Glutamatergic neuron (in vitro differentiated cells): ENCODE data around the gene FPGS. TPM values are rescaled to one million over a fixed set of nuclear protein-coding genes. Genes with fewer than 3 reads are reported as not detected.

ENCODE experiments used
- DNase-seq: peaks from one replicate; pipeline ENCODE4 v3.0.0; 2022
- H3K27ac Mint-ChIP-seq: one replicate; pipeline ENCODE4 v1.8.0; 2020; ENCODE audit warnings: mild to moderate bottlenecking, mixed read lengths, inconsistent platforms; ENCODE audit not compliant: unreplicated experiment
- H3K27me3 Mint-ChIP-seq: one replicate; pipeline ENCODE4 v1.8.0; 2020; ENCODE audit warnings: mild to moderate bottlenecking, moderate library complexity, mixed read lengths, inconsistent platforms; ENCODE audit not compliant: unreplicated experiment
- H3K36me3 Mint-ChIP-seq: one replicate; pipeline ENCODE4 v1.8.0; 2020; ENCODE audit warnings: mild to moderate bottlenecking, mixed read lengths, inconsistent platforms; ENCODE audit not compliant: unreplicated experiment
- H3K4me1 Mint-ChIP-seq: one replicate; pipeline ENCODE4 v1.8.0; 2020; ENCODE audit warnings: mild to moderate bottlenecking, low read depth, mixed read lengths, inconsistent platforms; ENCODE audit not compliant: unreplicated experiment
- H3K4me3 Mint-ChIP-seq: one replicate; pipeline ENCODE4 v1.8.0; 2020; ENCODE audit warnings: mild to moderate bottlenecking, mixed read lengths, inconsistent platforms; ENCODE audit not compliant: unreplicated experiment
- H3K9me3 Mint-ChIP-seq: one replicate; pipeline ENCODE4 v1.8.0; 2020; ENCODE audit warnings: mild to moderate bottlenecking, moderate library complexity, mixed read lengths, inconsistent platforms; ENCODE audit not compliant: unreplicated experiment
- total RNA-seq: library from RNA; stranded (reverse); fragmentation: NEBNext Ultra II Directional; extraction: Animal tissue kit (Norgen Biotek cat#: 25700); gene quantifications from one replicate; pipeline ENCODE4 v1.2.1, GENCODE V29; 2021; ENCODE audit not compliant: unreplicated experiment
- TF ChIP-seq, protein P1 (sequence below): fragments of 200-600 bp; sonication (generic); IDR thresholded peaks from one replicate; pipeline ENCODE4 v1.5.0; 2021; ENCODE audit not compliant: partially characterized antibody, unreplicated experiment

The FPGS gene
- total RNA-seq, 1 donor from 2014 or later, result 44.2 TPM

DNA sequence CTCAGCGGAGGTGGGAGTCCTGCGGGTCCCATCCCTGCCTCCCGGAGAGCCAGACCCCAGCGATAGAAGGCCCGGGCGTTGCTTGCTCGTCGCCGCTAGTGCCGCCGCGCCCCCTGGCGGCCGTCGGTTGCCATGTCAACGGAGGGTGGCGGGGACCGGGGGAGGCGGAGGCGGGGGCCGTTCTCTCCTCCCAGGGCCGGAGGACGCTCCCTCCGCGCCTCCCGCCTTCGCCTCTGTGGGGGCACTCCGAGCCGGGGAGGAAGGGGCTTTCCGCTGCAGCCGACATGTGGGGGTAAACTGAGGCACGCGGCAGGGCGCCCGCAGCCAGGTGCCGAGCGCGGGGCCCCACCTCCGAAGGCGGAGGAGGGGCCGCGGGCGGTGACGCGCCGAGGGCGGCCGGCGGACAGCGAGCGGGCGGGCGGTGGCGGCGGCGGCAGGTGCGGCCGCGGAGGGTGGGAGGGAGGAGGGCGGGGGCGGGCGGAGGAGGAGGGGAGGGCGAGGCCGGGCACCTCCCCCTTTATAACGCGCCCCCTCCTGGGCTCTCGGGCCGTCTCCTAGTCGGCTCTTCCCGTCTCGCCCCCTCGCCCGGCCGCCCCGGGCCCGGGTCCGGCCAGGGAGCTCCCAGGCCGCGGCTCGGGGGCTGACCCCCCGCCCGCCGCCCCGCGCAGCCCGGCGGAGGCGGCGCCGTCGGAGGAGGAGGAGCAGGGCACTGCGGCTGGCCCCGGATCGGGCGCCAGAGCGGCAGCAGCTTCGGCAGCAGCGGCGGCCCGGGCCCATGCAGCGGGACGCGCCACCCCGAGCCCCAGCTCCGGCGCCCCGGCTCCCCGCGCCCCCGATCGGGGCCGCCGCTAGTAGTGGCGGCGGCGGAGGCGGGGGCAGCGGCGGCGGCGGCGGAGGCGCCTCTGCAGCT, 17.4 kb upstream of the FPGS start:
- no peaks in the 10 kb centered on the region for H3K36me3 Mint-ChIP-seq
- H3K9me3 Mint-ChIP-seq, result peaks cover 13% of the 10 kb centered on the region
- peaks cover 5% of the 10 kb centered on the region for H3K4me1 Mint-ChIP-seq
- peaks cover 4% of the 10 kb centered on the region for H3K27me3 Mint-ChIP-seq
- TF ChIP-seq, protein P1, sequence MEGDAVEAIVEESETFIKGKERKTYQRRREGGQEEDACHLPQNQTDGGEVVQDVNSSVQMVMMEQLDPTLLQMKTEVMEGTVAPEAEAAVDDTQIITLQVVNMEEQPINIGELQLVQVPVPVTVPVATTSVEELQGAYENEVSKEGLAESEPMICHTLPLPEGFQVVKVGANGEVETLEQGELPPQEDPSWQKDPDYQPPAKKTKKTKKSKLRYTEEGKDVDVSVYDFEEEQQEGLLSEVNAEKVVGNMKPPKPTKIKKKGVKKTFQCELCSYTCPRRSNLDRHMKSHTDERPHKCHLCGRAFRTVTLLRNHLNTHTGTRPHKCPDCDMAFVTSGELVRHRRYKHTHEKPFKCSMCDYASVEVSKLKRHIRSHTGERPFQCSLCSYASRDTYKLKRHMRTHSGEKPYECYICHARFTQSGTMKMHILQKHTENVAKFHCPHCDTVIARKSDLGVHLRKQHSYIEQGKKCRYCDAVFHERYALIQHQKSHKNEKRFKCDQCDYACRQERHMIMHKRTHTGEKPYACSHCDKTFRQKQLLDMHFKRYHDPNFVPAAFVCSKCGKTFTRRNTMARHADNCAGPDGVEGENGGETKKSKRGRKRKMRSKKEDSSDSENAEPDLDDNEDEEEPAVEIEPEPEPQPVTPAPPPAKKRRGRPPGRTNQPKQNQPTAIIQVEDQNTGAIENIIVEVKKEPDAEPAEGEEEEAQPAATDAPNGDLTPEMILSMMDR, result peak; percentile 98
- DNase-seq, result peak; percentile 93
- peak overlapping the region; percentile 87 for H3K27ac Mint-ChIP-seq
- H3K4me3 Mint-ChIP-seq, result peak overlapping the region; percentile 75

DNA sequence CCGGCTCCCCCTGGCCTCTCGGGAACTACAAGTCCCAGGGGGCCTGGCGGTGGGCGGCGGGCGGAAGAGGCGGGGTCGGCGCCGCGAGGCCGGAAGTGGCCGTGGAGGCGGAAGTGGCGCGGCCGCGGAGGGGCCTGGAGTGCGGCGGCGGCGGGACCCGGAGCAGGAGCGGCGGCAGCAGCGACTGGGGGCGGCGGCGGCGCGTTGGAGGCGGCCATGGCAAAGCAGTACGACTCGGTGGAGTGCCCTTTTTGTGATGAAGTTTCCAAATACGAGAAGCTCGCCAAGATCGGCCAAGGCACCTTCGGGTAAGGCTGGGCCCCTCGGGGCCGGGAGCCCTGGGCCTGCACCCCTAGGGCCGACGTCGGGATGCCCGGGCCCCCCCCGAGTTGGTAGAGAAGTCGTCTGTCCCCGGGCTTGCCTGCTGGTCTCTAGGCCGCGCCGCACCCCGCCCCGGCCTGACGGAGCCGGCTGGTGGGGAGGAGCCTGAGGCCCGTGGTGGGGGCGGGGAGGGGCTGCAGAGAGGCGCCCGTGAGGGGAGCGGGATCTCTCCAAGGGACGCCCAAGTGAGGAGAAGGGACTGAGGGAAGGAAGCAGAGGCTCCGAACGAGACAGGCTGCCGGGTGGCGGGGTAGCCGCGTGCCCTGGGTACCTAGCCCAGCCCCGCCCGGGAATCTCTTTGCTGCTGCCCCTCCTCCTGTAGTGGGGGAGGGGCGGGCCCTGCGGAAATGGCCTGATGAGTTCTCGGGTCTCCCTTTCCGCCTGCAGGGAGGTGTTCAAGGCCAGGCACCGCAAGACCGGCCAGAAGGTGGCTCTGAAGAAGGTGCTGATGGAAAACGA, 16.5 kb upstream of the FPGS start, which contains the start of gene CDK9:
CDK9 (plus strand) TSS at position 102 of the 840 bp plus-strand sequence; CDS start at position 217, 115 bp downstream.
- peak within 1 kb of the TSS; percentile 87 for H3K27ac Mint-ChIP-seq
- peaks cover 4% of the 10 kb centered on the region for H3K27me3 Mint-ChIP-seq
- peaks cover 5% of the 10 kb centered on the region for H3K4me1 Mint-ChIP-seq
- peak within 1 kb of the TSS; percentile 95 for H3K4me3 Mint-ChIP-seq
- H3K9me3 Mint-ChIP-seq, result peaks cover 13% of the 10 kb centered on the region
- peak; percentile 96 for DNase-seq
- TF ChIP-seq, protein P1, result no peak
- H3K36me3 Mint-ChIP-seq, result no peaks in the 10 kb centered on the region

DNA sequence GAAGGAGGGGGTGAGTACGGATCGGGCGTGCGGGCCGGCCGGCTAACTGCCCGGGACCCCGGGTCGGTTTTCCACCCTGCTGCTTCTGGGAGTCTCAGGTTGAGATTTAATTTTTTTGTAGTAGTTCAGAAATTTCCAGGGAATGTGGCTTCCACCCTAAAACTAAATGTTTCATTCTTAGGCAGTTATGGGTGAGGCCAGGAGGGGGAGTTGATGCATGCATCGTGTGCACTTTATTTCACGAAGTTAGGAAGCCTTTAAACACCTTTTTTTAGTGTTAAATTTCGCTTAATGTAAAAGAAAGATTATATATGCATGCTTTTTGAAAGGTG, 15.9 kb upstream of the FPGS start:
- peaks cover 4% of the 10 kb centered on the region for H3K27me3 Mint-ChIP-seq
- H3K27ac Mint-ChIP-seq, result peak overlapping the region; percentile 62
- no peak for DNase-seq
- H3K36me3 Mint-ChIP-seq, result no peaks in the 10 kb centered on the region
- TF ChIP-seq, protein P1, result peak; percentile 52
- peak overlapping the region; percentile 95 for H3K4me3 Mint-ChIP-seq
- peaks cover 12% of the 10 kb centered on the region for H3K9me3 Mint-ChIP-seq
- peaks cover 5% of the 10 kb centered on the region for H3K4me1 Mint-ChIP-seq

DNA sequence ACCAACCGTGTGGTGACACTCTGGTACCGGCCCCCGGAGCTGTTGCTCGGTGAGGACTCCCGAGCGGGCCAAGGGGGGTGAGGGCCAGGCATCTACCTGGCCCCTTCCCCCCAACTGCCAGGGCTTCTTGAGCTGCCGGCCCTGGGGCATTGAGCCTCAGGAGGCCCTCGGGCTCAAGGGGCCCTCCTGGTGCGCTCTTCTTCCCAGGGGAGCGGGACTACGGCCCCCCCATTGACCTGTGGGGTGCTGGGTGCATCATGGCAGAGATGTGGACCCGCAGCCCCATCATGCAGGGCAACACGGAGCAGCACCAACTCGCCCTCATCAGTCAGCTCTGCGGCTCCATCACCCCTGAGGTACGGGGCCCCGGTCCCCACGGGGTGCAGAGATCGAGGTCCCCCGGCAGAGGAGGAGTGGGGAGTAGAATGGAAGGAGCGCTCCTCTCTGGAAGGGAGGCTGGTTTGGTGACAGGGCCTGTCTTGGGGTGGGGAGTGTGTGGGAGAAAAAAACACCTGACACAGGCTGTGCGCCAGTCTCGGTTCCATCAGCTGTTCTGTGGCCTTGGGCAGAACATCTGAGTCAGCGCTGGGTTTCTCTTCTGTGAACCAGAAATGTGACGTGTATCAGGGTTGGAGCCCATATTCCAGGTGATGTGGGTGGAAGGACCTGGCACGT, 14.2 kb upstream of the FPGS start:
- peaks cover 5% of the 10 kb centered on the region for H3K27me3 Mint-ChIP-seq
- H3K36me3 Mint-ChIP-seq, result no peaks in the 10 kb centered on the region
- peaks cover 14% of the 10 kb centered on the region for H3K9me3 Mint-ChIP-seq
- no peak overlapping the region for H3K27ac Mint-ChIP-seq
- H3K4me1 Mint-ChIP-seq, result peaks cover 10% of the 10 kb centered on the region
- DNase-seq, result no peak
- no peak overlapping the region for H3K4me3 Mint-ChIP-seq
- TF ChIP-seq, protein P1, result no peak
